Activated CD4-positive, alpha-beta memory T cell treated with anti-CD3 and anti-CD28 coated beads, Interleukin-2, amount 10 ng/mL, durations not matched to agents 7 days and 5 days (primary cell): ENCODE data around the gene HPCAL1. TPM values are rescaled to one million over a fixed set of nuclear protein-coding genes. Genes with fewer than 3 reads are reported as not detected.

Experiments used
- CTCF ChIA-PET: fragments of 350-600 bp; sonication (Branson Sonifier 250); formaldehyde crosslinking; loops from one replicate; lab custom pipeline; 2021; ENCODE audit warnings: antibody characterized with exemption, inconsistent platforms; lab: Charles Lee
- POLR2A ChIA-PET: fragments of 350-600 bp; sonication (Branson Sonifier 250); formaldehyde crosslinking; loops from one replicate; lab custom pipeline; 2021; ENCODE audit warnings: antibody characterized with exemption; lab: Charles Lee
- DNase-seq: peaks from one replicate; pipeline ENCODE4 v3.0.0-alpha.2; 2020
- H3K27ac Mint-ChIP-seq: one replicate; pipeline ENCODE4 v1.8.0; 2021; ENCODE audit warnings: mild to moderate bottlenecking, mixed read lengths
- H3K27me3 Mint-ChIP-seq: one replicate; pipeline ENCODE4 v1.8.0; 2021; ENCODE audit warnings: mixed read lengths
- H3K36me3 Mint-ChIP-seq: one replicate; pipeline ENCODE4 v1.8.0; 2021; ENCODE audit warnings: low read depth, mixed read lengths
- H3K4me1 Mint-ChIP-seq: one replicate; pipeline ENCODE4 v1.8.0; 2021; ENCODE audit warnings: mixed read lengths
- H3K4me3 Mint-ChIP-seq: one replicate; pipeline ENCODE4 v1.8.0; 2021; ENCODE audit warnings: mild to moderate bottlenecking, mixed read lengths
- H3K9me3 Mint-ChIP-seq: one replicate; pipeline ENCODE4 v1.8.0; 2021; ENCODE audit warnings: mixed read lengths
- total RNA-seq, 2 experiments: library from RNA; stranded (reverse); gene quantifications; one replicate each; pipeline ENCODE4 v1.2.3, GENCODE V29; 2021

Gene HPCAL1
- total RNA-seq, 2 experiments from 2014 or later = 70.0 to 71.4 TPM

- peaks cover 4% of the 10 kb centered on the region for H3K9me3 Mint-ChIP-seq
Measured at GRCh38 chr2:10331702-10332401, 29.1 kb downstream of the HPCAL1 start.

GRCh38 chr2:10332402-10333246 is 29.9 kb downstream of the HPCAL1 start:
- CTCF ChIA-PET = interaction anchor here (0.6 to 5.9 kb wide), 8 partner anchors 24 to 363 kb away, joined by 3 to 43 read pairs (median 4); partner anchors contain the start of gene HPCAL1
- H3K4me3 Mint-ChIP-seq = peak overlapping the region; percentile 79
- no peak for DNase-seq
- no peaks in the 10 kb centered on the region for H3K27me3 Mint-ChIP-seq
- peaks cover 4% of the 10 kb centered on the region for H3K9me3 Mint-ChIP-seq
- POLR2A ChIA-PET = interaction anchor here (0.9 to 6.6 kb wide), 9 partner anchors 16 to 304 kb away, joined by 3 to 109 read pairs (median 6); partner anchors contain the start of gene HPCAL1
- peaks cover 29% of the 10 kb centered on the region for H3K36me3 Mint-ChIP-seq
- H3K4me1 Mint-ChIP-seq = peaks cover 55% of the 10 kb centered on the region
- H3K27ac Mint-ChIP-seq = peak overlapping the region; percentile 83

More at GRCh38 chr2:10331702-10332401, 29.1 kb downstream of the HPCAL1 start:
- Mint-ChIP-seq H3K4me1 (peaks cover 56% of the 10 kb centered on the region), H3K27me3 (no peaks in the 10 kb centered on the region), H3K36me3 (peaks cover 29% of the 10 kb centered on the region), H3K4me3 (peak overlapping the region; percentile 79), H3K27ac (peak overlapping the region; percentile 83)
- CTCF ChIA-PET = interaction anchor here (0.6 to 5.9 kb wide), 12 partner anchors 23 to 1501 kb away, joined by 3 to 43 read pairs (median 4); partner anchors contain the start of gene HPCAL1
- POLR2A ChIA-PET = interaction anchor here (0.7 to 6.6 kb wide), 15 partner anchors 8 to 303 kb away, joined by 3 to 109 read pairs (median 3); partner anchors contain the start of gene HPCAL1
- peak; percentile 62 for DNase-seq

- ChIA-PET CTCF (interaction anchor here (0.6 to 3.1 kb wide), 2 partner anchors 8 to 30 kb away, joined by 4 to 14 read pairs; partner anchors contain the start of gene HPCAL1), POLR2A (no interaction called here)
- no peak for DNase-seq
- no peak overlapping the region for H3K27ac Mint-ChIP-seq
- H3K27me3 Mint-ChIP-seq = no peaks in the 10 kb centered on the region
- H3K9me3 Mint-ChIP-seq = peaks cover 4% of the 10 kb centered on the region
- H3K36me3 Mint-ChIP-seq = peaks cover 29% of the 10 kb centered on the region
- H3K4me3 Mint-ChIP-seq = no peak overlapping the region
- peaks cover 49% of the 10 kb centered on the region for H3K4me1 Mint-ChIP-seq
Measured at GRCh38 chr2:10333247-10333613, 30.5 kb downstream of the HPCAL1 start.

GRCh38 chr2:10333966-10334365 is 31.3 kb downstream of the HPCAL1 start:
- H3K4me3 Mint-ChIP-seq = no peak overlapping the region
- ChIA-PET POLR2A (no interaction called here), CTCF (interaction anchor here (0.6 to 3.1 kb wide), 2 partner anchors 9 to 30 kb away, joined by 4 to 14 read pairs; partner anchors contain the start of gene HPCAL1)
- H3K36me3 Mint-ChIP-seq = peaks cover 29% of the 10 kb centered on the region
- peaks cover 46% of the 10 kb centered on the region for H3K4me1 Mint-ChIP-seq
- DNase-seq = no peak
- no peak overlapping the region for H3K27ac Mint-ChIP-seq
- H3K27me3 Mint-ChIP-seq = no peaks in the 10 kb centered on the region
- peaks cover 4% of the 10 kb centered on the region for H3K9me3 Mint-ChIP-seq

- DNase-seq = no peak
- Mint-ChIP-seq H3K27me3 (no peaks in the 10 kb centered on the region), H3K4me1 (peaks cover 36% of the 10 kb centered on the region), H3K27ac (no peak overlapping the region), H3K4me3 (no peak overlapping the region), H3K36me3 (peaks cover 26% of the 10 kb centered on the region), H3K9me3 (peaks cover 4% of the 10 kb centered on the region)
- ChIA-PET CTCF (no interaction called here), POLR2A (no interaction called here)
Measured at GRCh38 chr2:10335046-10335840, 32.5 kb downstream of the HPCAL1 start.

GRCh38 chr2:10336283-10336682 is 33.6 kb downstream of the HPCAL1 start:
- no peaks in the 10 kb centered on the region for H3K27me3 Mint-ChIP-seq
- no peak overlapping the region for H3K4me3 Mint-ChIP-seq
- no peak overlapping the region for H3K27ac Mint-ChIP-seq
- peaks cover 20% of the 10 kb centered on the region for H3K36me3 Mint-ChIP-seq
- POLR2A ChIA-PET = no interaction called here
- H3K9me3 Mint-ChIP-seq = peaks cover 4% of the 10 kb centered on the region
- H3K4me1 Mint-ChIP-seq = peaks cover 32% of the 10 kb centered on the region
- CTCF ChIA-PET = no interaction called here
- DNase-seq = no peak

GRCh38 chr2:10337449-10338269 is 35.0 kb downstream of the HPCAL1 start:
- H3K27ac Mint-ChIP-seq = no peak overlapping the region

GRCh38 chr2:10338270-10339188 is 35.8 kb downstream of the HPCAL1 start:
- peaks cover 4% of the 10 kb centered on the region for H3K9me3 Mint-ChIP-seq
- no peak for DNase-seq
- no peak overlapping the region for H3K4me3 Mint-ChIP-seq
- peaks cover 12% of the 10 kb centered on the region for H3K36me3 Mint-ChIP-seq
- H3K4me1 Mint-ChIP-seq = peaks cover 20% of the 10 kb centered on the region
- ChIA-PET POLR2A (no interaction called here), CTCF (no interaction called here)
- no peak overlapping the region for H3K27ac Mint-ChIP-seq
- H3K27me3 Mint-ChIP-seq = no peaks in the 10 kb centered on the region

More at GRCh38 chr2:10337449-10338269, 35.0 kb downstream of the HPCAL1 start:
- Mint-ChIP-seq H3K4me1 (peaks cover 23% of the 10 kb centered on the region), H3K27me3 (no peaks in the 10 kb centered on the region), H3K9me3 (peaks cover 4% of the 10 kb centered on the region), H3K36me3 (peaks cover 13% of the 10 kb centered on the region), H3K4me3 (no peak overlapping the region)
- ChIA-PET CTCF (no interaction called here), POLR2A (no interaction called here)
- DNase-seq = no peak

GRCh38 chr2:10339647-10340592 is 37.2 kb downstream of the HPCAL1 start:
- H3K27ac Mint-ChIP-seq = no peak overlapping the region
- H3K4me1 Mint-ChIP-seq = peaks cover 26% of the 10 kb centered on the region
- DNase-seq = no peak
- CTCF ChIA-PET = no interaction called here
- no peaks in the 10 kb centered on the region for H3K27me3 Mint-ChIP-seq
- peaks cover 4% of the 10 kb centered on the region for H3K9me3 Mint-ChIP-seq
- POLR2A ChIA-PET = interaction anchor here (1.3 kb wide), 2 partner anchors 9 to 68 kb away, joined by 4 read pairs; no protein-coding TSS in a partner anchor
- no peak overlapping the region for H3K4me3 Mint-ChIP-seq
- H3K36me3 Mint-ChIP-seq = peaks cover 8% of the 10 kb centered on the region

- Mint-ChIP-seq H3K9me3 (no peaks in the 10 kb centered on the region), H3K36me3 (peaks cover 2% of the 10 kb centered on the region), H3K27ac (no peak overlapping the region), H3K4me1 (peaks cover 28% of the 10 kb centered on the region), H3K4me3 (no peak overlapping the region), H3K27me3 (no peaks in the 10 kb centered on the region)
- no peak for DNase-seq
- POLR2A ChIA-PET = interaction anchor here (1.3 kb wide), 2 partner anchors 9 to 68 kb away, joined by 4 read pairs; no protein-coding TSS in a partner anchor
- CTCF ChIA-PET = no interaction called here
Measured at GRCh38 chr2:10340593-10340975, 37.9 kb downstream of the HPCAL1 start.
